Naive thymus-derived CD4-positive, alpha-beta T cell (primary cell): ENCODE results near the gene LIN7A. TPM values are rescaled to one million over a fixed set of nuclear protein-coding genes. Genes with fewer than 3 reads are reported as not detected.

Experiments used
- ATAC-seq: fragments of 150-1000 bp; cut with Tn5 transposase; 2 replicates; pipeline ENCODE4 v1.10.0; 2021; ENCODE audit warnings: mild to moderate bottlenecking, moderate library complexity
- CTCF ChIA-PET: fragments of 350-600 bp; sonication (Branson Sonifier 250); formaldehyde crosslinking; loops from one replicate; lab custom pipeline; 2021; ENCODE audit warnings: antibody characterized with exemption; lab: Charles Lee
- POLR2A ChIA-PET: fragments of 350-600 bp; sonication (Branson Sonifier 250); formaldehyde crosslinking; loops from one replicate; lab custom pipeline; 2021; ENCODE audit warnings: antibody characterized with exemption, inconsistent platforms; lab: Charles Lee
- DNase-seq, 9 donors: peaks; one replicate each; pipeline versions ENCODE4 v3.0.0 to v3.0.0-alpha.2; 2020 to 2022; ENCODE audit warnings: mixed read lengths in 1 of 9
- H3K27ac ChIP-seq: one replicate; pipeline ENCODE4 v1.7.0; 2013; ENCODE audit warnings: mild to moderate bottlenecking, low read depth, low read length, moderate library complexity
- H3K27me3 ChIP-seq, 2 donors: one replicate each; pipeline ENCODE4 v1.7.0; 2013; ENCODE audit warnings: low read length in 2 of 2, mild to moderate bottlenecking in 2 of 2, moderate library complexity in 2 of 2; ENCODE audit not compliant: control insufficient read depth in 2 of 2, insufficient read depth in 2 of 2
- H3K36me3 ChIP-seq, 3 experiments: 1 replicate in 2 of 3; 2 replicates in 1 of 3; pipeline ENCODE4 v1.7.0; 2013; ENCODE audit warnings: low read length in 3 of 3, mild to moderate bottlenecking in 3 of 3, moderate library complexity in 1 of 3; ENCODE audit not compliant: insufficient read depth in 3 of 3, control insufficient read depth in 2 of 3
- H3K4me1 ChIP-seq, 2 donors: one replicate each; pipeline ENCODE4 v1.7.0; 2013; ENCODE audit warnings: low read length in 2 of 2, mild to moderate bottlenecking in 2 of 2, moderate library complexity in 1 of 2; ENCODE audit not compliant: control insufficient read depth in 2 of 2, insufficient read depth in 2 of 2
- H3K4me3 ChIP-seq: 2 replicates; pipeline ENCODE4 v1.7.0; 2013; ENCODE audit warnings: mild to moderate bottlenecking, low read length
- H3K9me3 ChIP-seq, 3 experiments: 1 replicate in 2 of 3; 2 replicates in 1 of 3; pipeline ENCODE4 v1.7.0; 2013; ENCODE audit warnings: low read length in 3 of 3; ENCODE audit not compliant: control insufficient read depth in 2 of 3
- H3K27ac Mint-ChIP-seq, 9 donors: one replicate each; pipeline ENCODE4 v1.8.0; 2020 to 2022; ENCODE audit warnings: mixed read lengths in 9 of 9, mild to moderate bottlenecking in 8 of 9, moderate library complexity in 5 of 9, inconsistent platforms in 2 of 9
- H3K27me3 Mint-ChIP-seq, 5 donors: one replicate each; pipeline ENCODE4 v1.8.0; 2021 to 2022; ENCODE audit warnings: mixed read lengths in 5 of 5, mild to moderate bottlenecking in 1 of 5
- H3K36me3 Mint-ChIP-seq, 5 donors: one replicate each; pipeline ENCODE4 v1.8.0; 2020 to 2022; ENCODE audit warnings: mixed read lengths in 5 of 5, mild to moderate bottlenecking in 3 of 5, inconsistent platforms in 1 of 5
- H3K4me1 Mint-ChIP-seq, 7 donors: one replicate each; pipeline ENCODE4 v1.8.0; 2020 to 2022; ENCODE audit warnings: mixed read lengths in 7 of 7, mild to moderate bottlenecking in 3 of 7, inconsistent platforms in 1 of 7
- H3K4me3 Mint-ChIP-seq, 10 donors: one replicate each; pipeline ENCODE4 v1.8.0; 2020 to 2022; ENCODE audit warnings: mild to moderate bottlenecking in 10 of 10, mixed read lengths in 10 of 10, moderate library complexity in 6 of 10, inconsistent platforms in 2 of 10
- H3K9me3 Mint-ChIP-seq, 11 donors: one replicate each; pipeline ENCODE4 v1.8.0; 2020 to 2022; ENCODE audit warnings: mixed read lengths in 11 of 11, mild to moderate bottlenecking in 4 of 11, inconsistent platforms in 1 of 11, moderate library complexity in 1 of 11
- intact Hi-C, 2 donors: fragments of 100-400 bp; cut with micrococcal nuclease; formaldehyde crosslinking; loops; one replicate each; pipeline ENCODE4 v1.15.1; 2023
- polyA plus RNA-seq, 2 donors: library from polyadenylated mRNA; unstranded; fragments of 300-500 nt; fragmentation: Illumina TruSeq; gene quantifications; one replicate each; pipeline ENCODE4 v1.2.3, GENCODE V29; 2021
- total RNA-seq, 6 experiments: library from RNA in 5 of 6; stranded (reverse) in 5 of 6; gene quantifications; 1 replicate in 5 of 6; 2 replicates in 1 of 6; pipeline ENCODE4 v1.2.3 and lab custom pipeline; 2021 to 2026

The LIN7A gene
- total and polyA plus RNA-seq, 7 experiments from 2014 or later = 0.27 to 7.1 (median 1.4) TPM; not detected in 4

GRCh38 chr12:80941916-80942315 lies 4.2 kb upstream of the LIN7A start:
- H3K4me3 ChIP-seq = no peak overlapping the region
- peaks cover 12 to 24% (median 15%) of the 10 kb centered on the region in 5 donors for H3K27me3 Mint-ChIP-seq
- no peak overlapping the region for H3K27ac ChIP-seq
- H3K4me3 Mint-ChIP-seq = no peak overlapping the region
- no peak for ATAC-seq
- H3K9me3 ChIP-seq = no peaks in the 10 kb centered on the region
- no peaks in the 10 kb centered on the region for H3K36me3 Mint-ChIP-seq
- intact Hi-C loops = no loop called here
- H3K27ac Mint-ChIP-seq = no peak overlapping the region
- CTCF ChIA-PET = no interaction called here
- DNase-seq = no peak
- H3K4me1 Mint-ChIP-seq = no peaks in the 10 kb centered on the region
- no peaks in the 10 kb centered on the region for H3K36me3 ChIP-seq
- H3K4me1 ChIP-seq = no peaks in the 10 kb centered on the region
- no peaks in the 10 kb centered on the region for H3K27me3 ChIP-seq
- POLR2A ChIA-PET = no interaction called here
- H3K9me3 Mint-ChIP-seq = peaks cover 0 to 7% (median 5%) of the 10 kb centered on the region in 11 donors

GRCh38 chr12:80939231-80939950 lies 1.7 kb upstream of the LIN7A start:
- CTCF ChIA-PET = no interaction called here
- Mint-ChIP-seq H3K36me3 (no peaks in the 10 kb centered on the region), H3K27me3 (peaks cover 21 to 41% (median 28%) of the 10 kb centered on the region in 5 donors), H3K27ac (no peak overlapping the region), H3K9me3 (peaks cover 0 to 7% (median 5%) of the 10 kb centered on the region in 11 donors), H3K4me3 (no peak overlapping the region), H3K4me1 (no peaks in the 10 kb centered on the region)
- Histone ChIP-seq H3K9me3 (no peaks in the 10 kb centered on the region), H3K27me3 (no peaks in the 10 kb centered on the region), H3K4me3 (no peak overlapping the region), H3K36me3 (no peaks in the 10 kb centered on the region), H3K27ac (no peak overlapping the region), H3K4me1 (no peaks in the 10 kb centered on the region)
- peak; percentile 64 for ATAC-seq
- POLR2A ChIA-PET = no interaction called here
- no peak for DNase-seq
- intact Hi-C loops = no loop called here

- H3K27ac ChIP-seq = no peak overlapping the region
- CTCF ChIA-PET = no interaction called here
- no peak for ATAC-seq
Measured at GRCh38 chr12:80938397-80938796, 663 bp upstream of the LIN7A start.

GRCh38 chr12:80936642-80937390 lies 918 bp downstream of the LIN7A start:
- H3K36me3 Mint-ChIP-seq = no peaks in the 10 kb centered on the region
- H3K4me3 Mint-ChIP-seq = peak overlapping the region in 2 of 10 donors; percentile 26 to 54
- Histone ChIP-seq H3K9me3 (no peaks in the 10 kb centered on the region), H3K4me1 (no peaks in the 10 kb centered on the region), H3K27ac (no peak overlapping the region), H3K36me3 (no peaks in the 10 kb centered on the region), H3K4me3 (no peak overlapping the region), H3K27me3 (no peaks in the 10 kb centered on the region)
- peaks cover 0 to 12% (median 5%) of the 10 kb centered on the region in 11 donors for H3K9me3 Mint-ChIP-seq
- ChIA-PET CTCF (no interaction called here), POLR2A (no interaction called here)
- H3K4me1 Mint-ChIP-seq = no peaks in the 10 kb centered on the region
- peak; percentile 55 for ATAC-seq
- H3K27ac Mint-ChIP-seq = no peak overlapping the region
- peaks cover 24 to 41% (median 29%) of the 10 kb centered on the region in 5 donors for H3K27me3 Mint-ChIP-seq
- DNase-seq = peak in 2 of 9 donors; percentile 9 to 21
- intact Hi-C loops = no loop called here

More at GRCh38 chr12:80938397-80938796, 663 bp upstream of the LIN7A start:
- H3K4me1 Mint-ChIP-seq = no peaks in the 10 kb centered on the region
- no peak for DNase-seq
- intact Hi-C loops = no loop called here
- H3K9me3 Mint-ChIP-seq = peaks cover 0 to 9% (median 5%) of the 10 kb centered on the region in 11 donors
- POLR2A ChIA-PET = no interaction called here
- H3K27ac Mint-ChIP-seq = no peak overlapping the region
- H3K27me3 Mint-ChIP-seq = peaks cover 24 to 41% (median 29%) of the 10 kb centered on the region in 5 donors
- no peaks in the 10 kb centered on the region for H3K36me3 Mint-ChIP-seq
- Histone ChIP-seq H3K27me3 (no peaks in the 10 kb centered on the region), H3K4me1 (no peaks in the 10 kb centered on the region), H3K9me3 (no peaks in the 10 kb centered on the region), H3K36me3 (no peaks in the 10 kb centered on the region), H3K4me3 (no peak overlapping the region)
- no peak overlapping the region for H3K4me3 Mint-ChIP-seq

- Histone ChIP-seq H3K4me1 (no peaks in the 10 kb centered on the region), H3K27me3 (no peaks in the 10 kb centered on the region), H3K4me3 (no peak overlapping the region), H3K9me3 (no peaks in the 10 kb centered on the region), H3K36me3 (no peaks in the 10 kb centered on the region), H3K27ac (no peak overlapping the region)
- Mint-ChIP-seq H3K4me3 (peak overlapping the region in 2 of 10 donors; percentile 26 to 54), H3K27ac (no peak overlapping the region), H3K27me3 (peaks cover 24 to 41% (median 29%) of the 10 kb centered on the region in 5 donors), H3K36me3 (no peaks in the 10 kb centered on the region), H3K4me1 (no peaks in the 10 kb centered on the region), H3K9me3 (peaks cover 0 to 12% (median 5%) of the 10 kb centered on the region in 11 donors)
- POLR2A ChIA-PET = no interaction called here
- DNase-seq (no peak), ATAC-seq (peak; percentile 20)
- intact Hi-C loops = no loop called here
- CTCF ChIA-PET = no interaction called here
Measured at GRCh38 chr12:80936353-80936641, 1.4 kb downstream of the LIN7A start.

- intact Hi-C loops = no loop called here
- Histone ChIP-seq H3K9me3 (no peaks in the 10 kb centered on the region), H3K4me3 (no peak overlapping the region), H3K4me1 (no peaks in the 10 kb centered on the region), H3K36me3 (no peaks in the 10 kb centered on the region), H3K27me3 (no peaks in the 10 kb centered on the region), H3K27ac (no peak overlapping the region)
- ChIA-PET POLR2A (no interaction called here), CTCF (no interaction called here)
- H3K4me1 Mint-ChIP-seq = no peaks in the 10 kb centered on the region
- no peaks in the 10 kb centered on the region for H3K36me3 Mint-ChIP-seq
- H3K9me3 Mint-ChIP-seq = peaks cover 0 to 12% (median 5%) of the 10 kb centered on the region in 11 donors
- DNase-seq (no peak), ATAC-seq (no peak)
- H3K4me3 Mint-ChIP-seq = no peak overlapping the region
- peaks cover 24 to 41% (median 29%) of the 10 kb centered on the region in 5 donors for H3K27me3 Mint-ChIP-seq
- no peak overlapping the region for H3K27ac Mint-ChIP-seq
Measured at GRCh38 chr12:80935111-80935510, 2.6 kb downstream of the LIN7A start.
